Suprapubic skin (tissue), 4 donors: Measurements from ENCODE around the gene CHST6. TPM values are rescaled to one million over a fixed set of nuclear protein-coding genes. Genes with fewer than 3 reads are reported as not detected.

Experiments
- DNase-seq, 2 donors: peaks; one replicate each; pipeline ENCODE4 v3.0.0-alpha.2; 2019; ENCODE audit warnings: low spot score in 2 of 2
- H3K27ac ChIP-seq: fragments of 200-600 bp; sonication (generic); one replicate; pipeline ENCODE4 v1.5.1; 2019
- H3K27me3 ChIP-seq: fragments of 200-600 bp; sonication (generic); one replicate; pipeline ENCODE4 v1.5.1; 2019
- H3K36me3 ChIP-seq: fragments of 200-600 bp; sonication (generic); one replicate; pipeline ENCODE4 v1.5.1; 2019
- H3K4me1 ChIP-seq: fragments of 200-600 bp; sonication (generic); one replicate; pipeline ENCODE4 v1.5.1; 2019
- H3K4me3 ChIP-seq: fragments of 200-600 bp; sonication (generic); one replicate; pipeline ENCODE4 v1.5.1; 2019; ENCODE audit warnings: mild to moderate bottlenecking
- H3K9me3 ChIP-seq: fragments of 200-600 bp; sonication (generic); one replicate; pipeline ENCODE4 v1.5.1; 2019
- CTCF ChIP-seq, 2 donors: fragments of 200-600 bp in 1 of 2; fragments of 450-650 bp in 1 of 2; sonication (generic) in 1 of 2; IDR thresholded peaks; one replicate each; pipeline ENCODE4 v1.5.1; 2016 to 2019; ENCODE audit warnings: antibody characterized with exemption in 2 of 2, mild to moderate bottlenecking in 1 of 2, moderate library complexity in 1 of 2
- EP300 ChIP-seq: sonication (generic); formaldehyde crosslinking; IDR thresholded peaks from one replicate; pipeline ENCODE4 v1.6.1; 2017; ENCODE audit warnings: antibody characterized with exemption
- POLR2A ChIP-seq, 2 donors: fragments of 450-650 bp; IDR thresholded peaks; one replicate each; pipeline ENCODE4 v1.6.1; 2017; ENCODE audit warnings: antibody characterized with exemption in 2 of 2, mild to moderate bottlenecking in 2 of 2, moderate library complexity in 2 of 2
- POLR2AphosphoS5 ChIP-seq, 3 donors: sonication (generic); formaldehyde crosslinking; IDR thresholded peaks; one replicate each; pipeline ENCODE4 v1.6.1; 2017; ENCODE audit warnings: antibody characterized with exemption in 3 of 3
- WGBS: methylation state at CpG from one replicate; pipeline ENCODE4 v1.1.5; 2018; 5-methylcytosine and 5-hydroxymethylcytosine counted together
- total RNA-seq, 4 donors: library from RNA; depleted of rRNA; stranded (reverse); fragments of >200 nt; gene quantifications; one replicate each; pipeline ENCODE4 v1.1.0, GENCODE V29; 2016

The CHST6 gene
- total RNA-seq, 4 donors from 2014 or later: 0.17 to 0.73 (median 0.30) TPM; not detected in 1

GRCh38 chr16:75477680-75478473, 17.4 kb downstream of the CHST6 start:
- 43% methylated on average over 4 of the region's 4 CpGs for WGBS
- H3K27me3 ChIP-seq: no peaks in the 10 kb centered on the region

GRCh38 chr16:75476817-75477216, 18.4 kb downstream of the CHST6 start:
- H3K36me3 ChIP-seq: no peaks in the 10 kb centered on the region
- H3K4me1 ChIP-seq: no peaks in the 10 kb centered on the region
- H3K27me3 ChIP-seq: no peaks in the 10 kb centered on the region
- H3K9me3 ChIP-seq: no peaks in the 10 kb centered on the region
- H3K4me3 ChIP-seq: no peak overlapping the region
- DNase-seq: no peak
- TF ChIP-seq POLR2A (IDR thresholded peaks at IDR 0.05): no peak
- TF ChIP-seq POLR2AphosphoS5 (IDR thresholded peaks at IDR 0.05): no peak
- TF ChIP-seq EP300: no peak
- no peak for TF ChIP-seq CTCF (IDR thresholded peaks at IDR 0.05)
- no peak overlapping the region for H3K27ac ChIP-seq
- 89% methylated on average over 8 of the region's 8 CpGs for WGBS

More at GRCh38 chr16:75477680-75478473, 17.4 kb downstream of the CHST6 start:
- Histone ChIP-seq H3K4me1 (no peaks in the 10 kb centered on the region), H3K4me3 (no peak overlapping the region), H3K27ac (no peak overlapping the region), H3K36me3 (no peaks in the 10 kb centered on the region), H3K9me3 (no peaks in the 10 kb centered on the region)
- DNase-seq: no peak
- TF ChIP-seq POLR2AphosphoS5 (IDR thresholded peaks at IDR 0.05) (no peak), CTCF (IDR thresholded peaks at IDR 0.05) (no peak), POLR2A (IDR thresholded peaks at IDR 0.05) (no peak), EP300 (no peak)

GRCh38 chr16:75475420-75475847, 19.8 kb downstream of the CHST6 start:
- no peak overlapping the region for H3K4me3 ChIP-seq
- no peak overlapping the region for H3K27ac ChIP-seq
- no peaks in the 10 kb centered on the region for H3K27me3 ChIP-seq
- H3K36me3 ChIP-seq: no peaks in the 10 kb centered on the region
- no peaks in the 10 kb centered on the region for H3K4me1 ChIP-seq
- 83% methylated on average over 2 of the region's 2 CpGs for WGBS
- H3K9me3 ChIP-seq: no peaks in the 10 kb centered on the region
- no peak for DNase-seq
- TF ChIP-seq CTCF (IDR thresholded peaks at IDR 0.05) (no peak), POLR2AphosphoS5 (IDR thresholded peaks at IDR 0.05) (no peak), POLR2A (IDR thresholded peaks at IDR 0.05) (no peak), EP300 (no peak)

- H3K27ac ChIP-seq: no peak overlapping the region
- TF ChIP-seq POLR2A (IDR thresholded peaks at IDR 0.05): no peak
- TF ChIP-seq EP300: no peak
- TF ChIP-seq POLR2AphosphoS5 (IDR thresholded peaks at IDR 0.05): no peak
- TF ChIP-seq CTCF (IDR thresholded peaks at IDR 0.05): no peak
- H3K9me3 ChIP-seq: no peaks in the 10 kb centered on the region
- no peak for DNase-seq
- H3K4me1 ChIP-seq: no peaks in the 10 kb centered on the region
- H3K4me3 ChIP-seq: no peak overlapping the region
- no peaks in the 10 kb centered on the region for H3K27me3 ChIP-seq
- 94% methylated on average over 17 of the region's 17 CpGs for WGBS
- no peaks in the 10 kb centered on the region for H3K36me3 ChIP-seq
Observed at GRCh38 chr16:75472908-75473877, 22.0 kb downstream of the CHST6 start.
